IMR-90 (cell line): Measurements from ENCODE around the gene SERPINA6. TPM values are rescaled to one million over a fixed set of nuclear protein-coding genes. Genes with fewer than 3 reads are reported as not detected.

Source experiments
- ATAC-seq: fragments of 200-7000 bp; cut with Tn5 transposase; 2 replicates; pipeline ENCODE4 v1.9.1; 2020; ENCODE audit warnings: low read depth, mild to moderate bottlenecking, moderate library complexity
- BruUV-seq: library from RNA; stranded (reverse); fragments of 400-500 nt; replicated peaks from 2 replicates; lab custom pipeline; 2021; lab: Mats Ljungman, UMichigan
- CTCF ChIA-PET: fragments of 300-600 bp; formaldehyde crosslinking; extraction: SDS; loops from one replicate; lab custom pipeline; 2021; ENCODE audit warnings: antibody characterized with exemption; lab: Yijun Ruan, JAX
- POLR2A ChIA-PET: fragments of 300-600 bp; sonication (Branson Sonifier 250); formaldehyde crosslinking; loops from one replicate; lab custom pipeline; 2022; ENCODE audit warnings: antibody characterized with exemption; ENCODE audit not compliant: unreplicated experiment; lab: Charles Lee
- DNase-seq: peaks from one replicate; pipeline ENCODE4 v3.0.0; 2013
- H2AFZ ChIP-seq: replicated peaks from 2 replicates; pipeline ENCODE3; 2013; ENCODE audit warnings: low read length, mild to moderate bottlenecking; ENCODE audit not compliant: poor library complexity
- H2AK5ac ChIP-seq: 2 replicates; pipeline ENCODE4 v1.6.1; 2013; ENCODE audit warnings: low read depth, low read length, inconsistent platforms
- H2AK9ac ChIP-seq: replicated peaks from 2 replicates; pipeline ENCODE3; 2013; ENCODE audit warnings: mild to moderate bottlenecking, low read depth, low read length, moderate library complexity; ENCODE audit not compliant: poor library complexity
- H2BK120ac ChIP-seq: 2 replicates; pipeline ENCODE4 v1.6.1; 2013; ENCODE audit warnings: low read depth, low read length, inconsistent platforms
- H2BK15ac ChIP-seq: 3 replicates; pipeline ENCODE4 v1.6.1; 2013; ENCODE audit warnings: low read depth, low read length, inconsistent platforms
- H2BK20ac ChIP-seq: 2 replicates; pipeline ENCODE4 v1.6.1; 2013; ENCODE audit warnings: low read depth, mild to moderate bottlenecking, inconsistent platforms, low read length, moderate library complexity
- H2BK5ac ChIP-seq: 2 replicates; pipeline ENCODE4 v1.6.1; 2013; ENCODE audit warnings: mild to moderate bottlenecking, low read depth, low read length, inconsistent platforms; ENCODE audit not compliant: poor library complexity, severe bottlenecking
- H3K14ac ChIP-seq: replicated peaks from 2 replicates; pipeline ENCODE4 v1.6.1; 2013; ENCODE audit warnings: low read depth, low read length, inconsistent platforms
- H3K18ac ChIP-seq: 2 replicates; pipeline ENCODE4 v1.6.1; 2013; ENCODE audit warnings: low read depth, low read length, control low read depth
- H3K23ac ChIP-seq: 2 replicates; pipeline ENCODE4 v1.6.1; 2013; ENCODE audit warnings: low read depth, low read length, inconsistent platforms
- H3K27ac ChIP-seq: 2 replicates; pipeline ENCODE4 v1.5.1; 2013; ENCODE audit warnings: mild to moderate bottlenecking, control low read depth, low read length; ENCODE audit not compliant: insufficient read depth
- H3K27me3 ChIP-seq: 2 replicates; pipeline ENCODE4 v1.6.1; 2013; ENCODE audit warnings: low read length; ENCODE audit not compliant: control insufficient read depth, insufficient read depth
- H3K36me3 ChIP-seq: 2 replicates; pipeline ENCODE4 v1.6.1; 2013; ENCODE audit warnings: low read length, mixed read lengths; ENCODE audit not compliant: control insufficient read depth, insufficient read depth
- H3K4ac ChIP-seq: 2 replicates; pipeline ENCODE4 v1.6.1; 2013; ENCODE audit warnings: low read depth, low read length, inconsistent platforms
- H3K4me1 ChIP-seq: 2 replicates; pipeline ENCODE4 v1.6.1; 2013; ENCODE audit warnings: low read length, mixed read lengths; ENCODE audit not compliant: control insufficient read depth, insufficient read depth
- H3K4me2 ChIP-seq: 2 replicates; pipeline ENCODE4 v1.6.1; 2013; ENCODE audit warnings: low read depth, mild to moderate bottlenecking, control low read depth, low read length, moderate library complexity
- H3K4me3 ChIP-seq: 2 replicates; pipeline ENCODE4 v1.5.1; 2013; ENCODE audit warnings: low read depth, mild to moderate bottlenecking, control low read depth, low read length, moderate library complexity; ENCODE audit not compliant: insufficient read depth
- H3K56ac ChIP-seq: 2 replicates; pipeline ENCODE4 v1.6.1; 2013; ENCODE audit warnings: low read length, inconsistent platforms; ENCODE audit not compliant: insufficient read depth; ENCODE audit errors: extremely low read depth
- H3K79me1 ChIP-seq, 2 experiments: 2 replicates each; pipeline ENCODE4 v1.6.1; 2013; ENCODE audit warnings: low read length in 2 of 2, inconsistent platforms in 1 of 2, low read depth in 1 of 2
- H3K9ac ChIP-seq: 2 replicates; pipeline ENCODE4 v1.6.1; 2013; ENCODE audit warnings: low read depth, low read length, control low read depth
- H3K9me1 ChIP-seq: 2 replicates; pipeline ENCODE4 v1.6.1; 2013; ENCODE audit warnings: low read length, inconsistent platforms; ENCODE audit not compliant: insufficient read depth
- H3K9me3 ChIP-seq: 2 replicates; pipeline ENCODE4 v1.6.1; 2013; ENCODE audit warnings: low read length; ENCODE audit not compliant: control insufficient read depth, insufficient read depth
- H4K20me1 ChIP-seq: 2 replicates; pipeline ENCODE4 v1.6.1; 2013; ENCODE audit warnings: low read length, inconsistent platforms; ENCODE audit not compliant: insufficient read depth
- H4K5ac ChIP-seq: 2 replicates; pipeline ENCODE4 v1.6.1; 2013; ENCODE audit warnings: mild to moderate bottlenecking, low read depth, low read length, control low read depth
- H4K8ac ChIP-seq, 2 experiments: 2 replicates each; pipeline ENCODE4 v1.6.1; 2013; ENCODE audit warnings: low read depth in 2 of 2, low read length in 2 of 2, control low read depth in 1 of 2, inconsistent platforms in 1 of 2
- H4K91ac ChIP-seq: 2 replicates; pipeline ENCODE4 v1.6.1; 2013; ENCODE audit warnings: low read depth, low read length, inconsistent platforms; ENCODE audit not compliant: insufficient read depth
- CEBPB ChIP-seq: IDR thresholded peaks from 2 replicates; pipeline ENCODE4 v1.6.1; 2012; ENCODE audit warnings: low read depth, low read length, improper control_type of control experiment
- MAFK ChIP-seq: IDR thresholded peaks from 2 replicates; pipeline ENCODE4 v1.6.1; 2012; ENCODE audit warnings: low read depth, low read length, improper control_type of control experiment
- MAZ ChIP-seq: IDR thresholded peaks from 2 replicates; pipeline ENCODE4 v1.6.1; 2012; ENCODE audit warnings: low read depth, mild to moderate bottlenecking, low read length, improper control_type of control experiment, moderate library complexity, borderline replicate concordance
- RAD21 ChIP-seq: IDR thresholded peaks from 2 replicates; pipeline ENCODE4 v1.6.1; 2012; ENCODE audit warnings: low read length, improper control_type of control experiment
- USF2 ChIP-seq: fragments of 150-350 bp; IDR thresholded peaks from 2 replicates; pipeline ENCODE4 v1.6.1; 2017; ENCODE audit warnings: mild to moderate bottlenecking, antibody characterized with exemption, low read length, low read depth
- WGBS, 2 experiments: methylation state at CpG; one replicate each; pipeline versions ENCODE4 v1.1.5 to v1.1.7; 2013; ENCODE audit warnings: missing lambda C conversion rate in 2 of 2; ENCODE audit not compliant: insufficient read length in 1 of 2; ENCODE audit errors: extremely low coverage in 2 of 2; 5-methylcytosine and 5-hydroxymethylcytosine counted together
- dilution Hi-C: fragments of 300-500 bp; cut with HindIII; formaldehyde crosslinking; loops from one replicate; pipeline ENCODE4 v1.14.3; 2018; ENCODE audit warnings: low sequenced_read_pairs; ENCODE audit not compliant: unreplicated experiment
- in situ Hi-C: fragments of 300-500 bp; cut with MboI; formaldehyde crosslinking; loops from 3 replicates; pipeline ENCODE4 v1.14.3; 2019; ENCODE audit warnings: low sequenced_read_pairs, inconsistent platforms, mixed read lengths
- intact Hi-C: fragments of 100-400 bp; cut with micrococcal nuclease; formaldehyde crosslinking; loops from 2 replicates; pipeline ENCODE4 v1.10.0; 2022
- polyA plus RNA-seq, 3 experiments: library from polyadenylated mRNA; depleted of rRNA; stranded (reverse); fragments of >200 nt; gene quantifications; 2 replicates each; pipeline ENCODE4 v1.2.3, GENCODE V29; 2012; ENCODE audit warnings: low replicate concordance in 1 of 3
- total RNA-seq: library from RNA; depleted of rRNA; stranded (reverse); fragments of >200 nt; gene quantifications from 2 replicates; pipeline ENCODE4 v1.2.3, GENCODE V29; 2012
- TF ChIP-seq, protein P1 (sequence below): fragments of 150-350 bp; IDR thresholded peaks from 2 replicates; pipeline ENCODE4 v1.6.1; 2016; ENCODE audit warnings: low read depth, mild to moderate bottlenecking, low read length, moderate library complexity, borderline replicate concordance

The SERPINA6 gene
- total and polyA plus RNA-seq, 2 of the 4 experiments (the other 2 are of a cell fraction), result not detected

- DNase-seq (no peak), ATAC-seq (no peak)
- TF ChIP-seq CEBPB (no peak), MAFK (peak; percentile 62; the same call in 1 of the 2 replicates), USF2 (no peak), RAD21 (no peak), MAZ (no peak)
- TF ChIP-seq, protein P1, sequence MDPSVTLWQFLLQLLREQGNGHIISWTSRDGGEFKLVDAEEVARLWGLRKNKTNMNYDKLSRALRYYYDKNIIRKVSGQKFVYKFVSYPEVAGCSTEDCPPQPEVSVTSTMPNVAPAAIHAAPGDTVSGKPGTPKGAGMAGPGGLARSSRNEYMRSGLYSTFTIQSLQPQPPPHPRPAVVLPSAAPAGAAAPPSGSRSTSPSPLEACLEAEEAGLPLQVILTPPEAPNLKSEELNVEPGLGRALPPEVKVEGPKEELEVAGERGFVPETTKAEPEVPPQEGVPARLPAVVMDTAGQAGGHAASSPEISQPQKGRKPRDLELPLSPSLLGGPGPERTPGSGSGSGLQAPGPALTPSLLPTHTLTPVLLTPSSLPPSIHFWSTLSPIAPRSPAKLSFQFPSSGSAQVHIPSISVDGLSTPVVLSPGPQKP, result no peak
- Histone ChIP-seq H4K8ac (no peak overlapping the region), H3K36me3 (no peaks in the 10 kb centered on the region), H2AK5ac (no peak overlapping the region), H3K18ac (no peak overlapping the region), H3K4me1 (no peaks in the 10 kb centered on the region), H2AFZ (no peak overlapping the region), H4K5ac (no peak overlapping the region), H3K23ac (no peak overlapping the region), H2BK20ac (no peak overlapping the region), H2BK120ac (no peak overlapping the region), H4K20me1 (no peaks in the 10 kb centered on the region), H3K4me3 (no peak overlapping the region), H3K4me2 (no peak overlapping the region), H3K4ac (no peak overlapping the region), H3K56ac (no peak overlapping the region), H3K14ac (no peak overlapping the region), H3K79me1 (no peaks in the 10 kb centered on the region), H2BK5ac (no peak overlapping the region), H3K9me1 (no peaks in the 10 kb centered on the region), H3K9ac (no peak overlapping the region), H2AK9ac (no peak overlapping the region), H3K27ac (no peak overlapping the region), H4K91ac (no peak overlapping the region), H2BK15ac (no peak overlapping the region), H3K9me3 (no peaks in the 10 kb centered on the region; the same call in 1 of the 2 replicates), H3K27me3 (no peaks in the 10 kb centered on the region)
- ChIA-PET CTCF (interaction anchor here (1.5 kb wide), 1 partner anchor 12 kb away, joined by 4 read pairs; no protein-coding TSS in a partner anchor), POLR2A (no interaction called here)
- dilution Hi-C loops, result no loop called here
- no CpG with 5 or more reads among the region's 2 CpGs for WGBS, 2 experiments
- intact Hi-C loops, result no loop called here
- BruUV-seq, result no TSS peak
- in situ Hi-C loops, result no loop called here
Observed at GRCh38 chr14:94314890-94315289, 8.2 kb downstream of the SERPINA6 start.
